ENCODE measurements around the gene NOTUM.

GRCh38 chr17:81907219-81908145 lies 53.5 kb downstream of the NOTUM start:
- TF ChIP-seq CTCF (IDR thresholded peaks at IDR 0.05) (no peak), POLR2AphosphoS5 (IDR thresholded peaks at IDR 0.05; ENCODE audit: insufficient read depth in 1 of 2, low read depth in 1 of 2) (no peak), POLR2A (IDR thresholded peaks at IDR 0.05) (no peak)
